ENCODE results near the gene RSKR.
A peak's percentile ranks its signal among the peaks of the same experiment; 100 is the strongest.
"Not testable (repeated sequence)": the region's sequence is repeated elsewhere in the genome, so short reads cannot be mapped to it uniquely, and the experiment has no call there.

RSKR gene

GRCh38 chr17:28613931-28614381 is at the start of gene RSKR:
RSKR (minus strand) TSS chr17:28614185; CDS start chr17:28614161, 24 bp downstream.
- ATAC-seq, result no peak

GRCh38 chr17:28663723-28664122 is 49.7 kb upstream of the RSKR start:
- DNase-seq (no peak), ATAC-seq (no peak)

More at GRCh38 chr17:28613931-28614381, at the start of gene RSKR:
- DNase-seq, result no peak

- no peak for DNase-seq
- ATAC-seq, result no peak
Measured at GRCh38 chr17:28662527-28662829, 48.5 kb upstream of the RSKR start.

- DNase-seq, result peak; percentile 97
- peak; percentile 89 for ATAC-seq
Measured at GRCh38 chr17:28661635-28662526, 47.9 kb upstream of the RSKR start, which contains the start of the genes SDF2 and SUPT6H. SDF2 (minus strand) TSS chr17:28661906; CDS start chr17:28661876, 30 bp downstream. SUPT6H (plus strand) TSS chr17:28662205; CDS start chr17:28673402, 11,197 bp downstream.

- not testable (repeated sequence) for DNase-seq, ATAC-seq
Measured at GRCh38 chr17:28659497-28659881, 45.5 kb upstream of the RSKR start.

- not testable (repeated sequence) for DNase-seq, ATAC-seq
Measured at GRCh38 chr17:28658766-28659496, 44.9 kb upstream of the RSKR start.

- not testable (repeated sequence) for ATAC-seq, DNase-seq
Measured at GRCh38 chr17:28658342-28658741, 44.4 kb upstream of the RSKR start.

GRCh38 chr17:28657756-28658155 is 43.8 kb upstream of the RSKR start:
- DNase-seq, result no peak
- no peak for ATAC-seq

GRCh38 chr17:28655160-28655559 is 41.2 kb upstream of the RSKR start:
- ATAC-seq (no peak), DNase-seq (no peak)

GRCh38 chr17:28648698-28649097 is 34.7 kb upstream of the RSKR start:
- no peak for ATAC-seq
- DNase-seq, result no peak

GRCh38 chr17:28646039-28646754 is 32.2 kb upstream of the RSKR start:
- ATAC-seq, result no peak
- peak; percentile 12 for DNase-seq

GRCh38 chr17:28645576-28645939 is 31.6 kb upstream of the RSKR start:
- ATAC-seq (no peak), DNase-seq (peak; percentile 31)

- DNase-seq, result peak; percentile 97
Measured at GRCh38 chr17:28644787-28645575, 31.0 kb upstream of the RSKR start, which contains the start of gene BLTP2. BLTP2 (minus strand) TSS chr17:28645158; CDS start chr17:28645056, 102 bp downstream.

GRCh38 chr17:28643983-28644786 is 30.2 kb upstream of the RSKR start:
- ATAC-seq (no peak), DNase-seq (peak; percentile 45)

More at GRCh38 chr17:28644787-28645575, 31.0 kb upstream of the RSKR start, which contains the start of gene BLTP2:
- peak; percentile 100 for ATAC-seq

- no peak for ATAC-seq
- DNase-seq, result no peak
Measured at GRCh38 chr17:28641579-28641978, 27.6 kb upstream of the RSKR start.

- peak; percentile 16 for ATAC-seq
- no peak for DNase-seq
Measured at GRCh38 chr17:28635506-28635905, 21.5 kb upstream of the RSKR start.

GRCh38 chr17:28634206-28634865 is 20.4 kb upstream of the RSKR start:
- ATAC-seq (no peak), DNase-seq (no peak)

GRCh38 chr17:28626818-28627217 is 12.8 kb upstream of the RSKR start:
- DNase-seq (no peak), ATAC-seq (no peak)

- ATAC-seq (no peak), DNase-seq (no peak)
Measured at GRCh38 chr17:28624148-28624547, 10.2 kb upstream of the RSKR start.

- no peak for DNase-seq
Measured at GRCh38 chr17:28623696-28624095, 9.7 kb upstream of the RSKR start.

More at GRCh38 chr17:28623696-28624095, 9.7 kb upstream of the RSKR start:
- no peak for ATAC-seq
